Stimulated activated CD4-positive, alpha-beta T cell treated with anti-CD3 and anti-CD28 coated beads, Interleukin-2, amount 100 ng/mL, for 48 hours (primary cell): ENCODE data around the gene PDF.
A peak's percentile ranks its signal among the peaks of the same experiment; 100 is the strongest.

ENCODE experiments used
- DNase-seq, 2 donors: peaks; one replicate each; pipeline ENCODE4 v3.0.0-alpha.2; 2020

Gene PDF

DNA sequence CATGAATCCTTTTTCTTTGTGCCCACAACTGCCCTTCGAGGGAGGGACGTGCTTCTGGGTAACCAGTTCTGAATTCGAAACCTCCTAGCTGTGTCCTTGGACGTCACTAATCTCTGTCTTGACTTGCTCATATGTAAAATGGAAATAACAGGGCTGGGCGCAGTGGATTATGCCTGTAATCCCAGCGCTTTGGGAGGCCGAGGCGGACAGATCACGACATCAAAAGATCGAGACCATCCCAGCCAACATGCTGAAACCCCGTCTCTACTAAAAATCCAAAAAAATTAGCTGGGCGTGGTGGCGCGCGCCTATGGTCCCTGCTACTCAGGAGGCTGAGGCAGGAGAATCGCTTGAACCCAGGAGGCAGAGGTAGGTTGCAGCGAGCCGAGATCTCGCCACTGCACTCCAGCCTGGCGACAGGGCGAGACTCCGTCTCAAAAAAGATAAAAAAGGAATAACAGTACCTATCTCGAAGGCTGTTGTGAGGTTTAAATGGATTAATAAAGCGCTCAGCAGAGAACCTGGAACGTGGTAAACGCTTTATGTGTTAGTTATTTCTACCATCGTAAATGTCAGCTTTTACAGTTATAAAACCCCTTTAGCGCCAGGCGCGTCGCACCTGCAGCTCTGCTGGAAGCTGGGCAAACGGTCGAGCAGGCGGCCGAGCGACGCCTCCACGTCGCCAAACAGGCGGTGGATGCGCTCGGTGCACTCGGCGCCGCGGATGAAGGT is 8.3 kb upstream of the PDF start:
- DNase-seq: peak in 1 of 2 donors; percentile 52

DNA sequence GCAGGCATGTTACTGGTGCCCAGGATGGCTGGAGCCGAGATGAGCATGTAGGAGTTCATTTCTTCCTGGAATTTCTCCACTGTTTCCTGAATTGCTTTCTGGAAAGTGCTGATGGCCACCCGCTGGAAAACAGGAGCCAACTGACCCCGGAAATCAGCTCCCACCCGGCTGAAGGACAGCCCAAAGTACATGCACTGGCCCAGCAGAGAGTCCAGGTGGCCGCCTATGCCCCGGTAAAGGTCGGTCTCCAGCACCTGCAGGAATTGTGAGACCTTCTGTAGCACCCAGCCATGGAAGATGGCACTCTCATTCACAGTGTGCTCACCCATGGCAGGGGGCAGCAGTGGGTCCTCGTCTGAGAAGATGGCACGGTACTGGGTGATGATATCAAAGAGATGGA is 4.3 kb upstream of the PDF start:
- DNase-seq: no peak

DNA sequence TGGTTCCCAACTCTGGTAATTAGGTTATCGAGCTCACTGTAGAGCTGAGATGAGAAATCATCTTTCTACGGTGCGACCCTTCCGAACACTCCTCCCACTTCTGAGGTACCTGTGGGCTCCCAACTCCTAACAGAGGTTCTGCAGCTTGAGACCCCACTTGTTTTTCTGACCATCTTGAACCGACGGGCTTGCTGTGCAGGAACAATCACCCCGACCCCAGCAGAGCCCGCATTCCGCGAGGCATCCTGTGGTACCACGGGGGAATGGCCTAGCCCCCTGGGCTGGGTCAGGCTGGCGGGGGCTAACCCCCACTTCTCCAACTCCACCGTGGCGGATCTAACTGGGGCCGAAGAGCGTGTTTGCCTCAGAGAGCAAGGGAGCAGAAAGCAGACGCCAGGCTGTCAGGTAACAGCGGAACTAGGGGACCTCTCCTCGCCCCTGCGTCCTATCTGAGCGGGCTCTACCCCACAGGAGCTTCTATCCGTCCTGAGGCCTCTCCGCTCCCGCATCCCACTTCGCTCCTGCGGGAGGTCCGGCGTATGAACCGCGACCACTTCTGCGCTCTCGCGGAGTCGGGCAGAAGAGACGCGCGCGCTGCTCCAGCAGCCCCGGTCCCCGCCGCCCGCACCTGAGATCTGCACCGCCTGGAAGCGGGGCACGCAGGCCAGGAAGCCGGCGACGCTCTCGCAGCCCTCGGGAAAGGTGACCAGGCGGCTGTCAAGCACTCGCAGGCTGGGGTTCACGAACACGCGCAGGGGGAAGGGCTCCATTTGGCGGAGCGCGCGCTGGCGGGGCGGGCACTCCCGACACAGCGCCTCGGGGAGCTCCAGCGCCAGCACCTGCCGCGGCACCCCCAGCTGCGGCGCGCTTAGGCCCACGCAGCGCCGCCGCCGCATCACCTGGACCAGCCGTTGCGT is 761 bp downstream of the PDF start:
- DNase-seq: peak in 1 of 2 donors; percentile 41

DNA sequence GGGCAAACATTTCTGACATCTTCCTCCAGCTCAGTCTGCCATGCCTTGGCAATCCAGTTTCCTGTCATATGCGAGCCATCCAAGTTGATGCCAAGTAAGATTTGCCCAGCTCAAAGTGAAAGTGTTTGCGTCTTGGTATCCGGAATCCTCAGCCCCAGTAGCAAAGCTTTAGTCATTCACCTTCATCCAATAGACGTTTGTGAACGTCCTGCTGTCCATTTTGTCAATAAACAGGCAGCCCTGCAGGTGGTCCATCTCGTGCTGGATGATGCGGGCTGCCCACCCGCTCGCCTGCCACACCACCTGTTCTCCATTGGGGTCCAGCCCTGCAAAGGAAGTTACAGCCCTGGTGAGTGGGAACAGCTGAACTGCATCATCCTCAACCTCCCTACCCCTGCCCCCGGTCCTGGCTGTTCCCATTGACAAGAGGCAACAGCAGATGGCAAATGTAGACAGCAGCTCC is 1.5 kb downstream of the PDF start:
- no peak for DNase-seq

DNA sequence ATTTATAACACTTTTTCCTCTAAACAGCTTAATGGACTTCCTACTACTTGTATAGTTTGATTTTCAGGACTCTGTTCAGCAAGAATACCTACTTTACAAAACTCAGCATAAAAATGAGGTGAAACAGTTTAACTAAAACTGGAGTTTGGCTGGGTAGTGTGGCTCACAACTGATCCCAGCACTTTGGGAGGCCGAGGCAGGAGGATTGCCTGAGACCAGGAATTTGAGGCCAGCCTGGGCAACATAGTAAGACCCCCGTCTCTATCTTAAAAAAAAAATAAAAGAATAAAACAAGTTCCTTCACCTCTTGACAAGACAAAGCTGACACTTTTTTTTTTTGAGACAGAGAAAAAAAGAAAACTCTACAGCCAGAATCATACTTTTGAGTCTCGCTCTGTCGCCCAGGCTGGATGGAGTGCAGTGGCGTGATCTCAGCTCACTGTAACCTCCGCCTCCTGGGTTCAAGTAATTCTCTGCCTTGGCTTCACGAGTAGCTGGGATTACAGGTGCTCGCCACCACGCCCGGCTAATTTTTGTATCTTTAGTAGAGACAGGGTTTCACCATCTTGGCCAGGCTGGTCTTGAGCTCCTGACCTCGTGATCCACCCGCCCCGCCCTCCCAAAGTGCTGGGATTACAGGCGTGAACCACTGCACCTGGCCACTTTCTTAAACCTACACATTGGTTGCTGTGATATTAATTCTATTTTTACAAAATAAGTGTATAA is 2.6 kb downstream of the PDF start:
- no peak for DNase-seq

DNA sequence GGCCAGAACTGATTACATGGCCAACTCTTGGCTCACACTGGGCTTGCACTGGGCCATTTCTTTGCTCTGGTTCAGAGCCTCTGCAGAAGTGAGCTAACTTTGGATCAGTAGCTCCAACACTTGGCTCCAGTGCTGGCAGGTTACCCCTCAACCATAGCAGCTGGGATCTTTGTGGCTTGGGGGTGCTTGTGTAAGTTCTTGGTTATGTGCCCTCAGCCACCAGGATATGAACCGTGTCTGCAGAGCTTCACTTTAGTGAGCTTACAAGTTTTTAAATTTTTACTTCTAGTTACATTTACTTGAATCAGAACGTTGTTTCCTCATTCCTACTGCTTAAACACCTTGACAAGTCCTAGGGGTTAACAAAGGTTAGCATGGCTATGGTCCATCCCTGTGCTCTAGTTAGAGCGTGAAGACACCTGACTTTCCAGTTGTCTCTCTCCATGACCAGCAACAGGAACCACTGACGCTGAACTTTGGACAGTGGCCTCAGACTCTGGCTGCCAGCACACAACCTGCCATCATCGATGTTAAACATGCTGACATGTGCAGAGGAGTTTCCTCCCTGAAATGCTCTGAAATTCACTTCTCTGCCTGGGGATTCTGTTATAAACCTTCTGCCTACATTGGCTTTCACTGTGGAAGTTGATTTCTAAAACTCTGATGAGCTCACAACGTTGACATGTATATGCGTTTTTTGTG is 4.1 kb downstream of the PDF start:
- DNase-seq: no peak

DNA sequence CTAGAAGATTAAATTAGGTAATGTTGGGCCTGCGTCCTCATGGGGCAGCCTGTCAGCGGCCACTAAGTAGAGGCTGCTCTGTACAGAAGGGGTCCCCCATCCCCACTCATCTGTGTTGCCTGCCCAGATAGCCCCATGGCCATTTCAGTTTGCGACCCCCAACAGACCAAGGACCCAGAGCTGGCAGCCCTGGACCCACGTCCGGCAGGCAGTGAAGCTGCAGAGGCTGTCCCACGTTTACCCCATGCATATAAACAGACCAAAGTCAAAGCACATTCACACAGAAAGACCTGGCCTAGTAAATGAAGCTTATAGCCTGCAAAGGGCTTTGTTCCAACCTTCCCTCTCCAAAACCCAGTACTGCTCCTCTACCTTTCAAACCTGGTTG is 4.6 kb downstream of the PDF start:
- no peak for DNase-seq

DNA sequence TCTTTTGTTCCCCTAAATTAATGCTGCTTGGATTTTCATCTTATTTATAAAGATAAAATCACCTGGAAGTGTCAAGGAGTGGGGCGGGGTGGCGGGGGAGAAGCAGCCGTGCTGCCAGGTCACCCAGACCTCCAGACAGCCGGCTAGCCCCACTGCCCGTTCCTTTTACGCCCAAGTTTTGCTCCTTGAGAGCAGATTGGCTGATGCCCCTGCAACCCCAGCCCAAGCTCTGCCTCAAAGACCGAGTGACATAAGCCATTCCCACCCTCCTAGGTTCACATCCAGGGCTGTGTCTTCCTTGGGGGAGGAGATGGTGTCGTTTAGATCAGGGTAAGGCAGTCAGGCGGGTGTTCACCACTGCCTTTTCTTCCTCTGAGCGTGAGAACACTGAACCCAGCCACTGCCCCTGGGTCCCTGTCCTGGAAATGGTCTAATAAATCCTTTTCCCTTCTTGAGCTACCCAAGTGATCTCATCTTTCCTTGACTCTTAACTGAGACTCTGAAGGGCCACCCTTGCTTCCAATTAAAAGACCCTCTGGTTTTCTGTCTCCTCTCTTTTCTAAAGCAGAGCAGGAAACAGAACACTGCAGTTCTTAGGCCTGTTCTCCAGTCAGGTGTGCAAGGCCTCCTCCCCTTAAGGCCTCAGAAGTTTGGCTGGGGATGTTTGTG is 5.7 kb downstream of the PDF start:
- DNase-seq: no peak

DNA sequence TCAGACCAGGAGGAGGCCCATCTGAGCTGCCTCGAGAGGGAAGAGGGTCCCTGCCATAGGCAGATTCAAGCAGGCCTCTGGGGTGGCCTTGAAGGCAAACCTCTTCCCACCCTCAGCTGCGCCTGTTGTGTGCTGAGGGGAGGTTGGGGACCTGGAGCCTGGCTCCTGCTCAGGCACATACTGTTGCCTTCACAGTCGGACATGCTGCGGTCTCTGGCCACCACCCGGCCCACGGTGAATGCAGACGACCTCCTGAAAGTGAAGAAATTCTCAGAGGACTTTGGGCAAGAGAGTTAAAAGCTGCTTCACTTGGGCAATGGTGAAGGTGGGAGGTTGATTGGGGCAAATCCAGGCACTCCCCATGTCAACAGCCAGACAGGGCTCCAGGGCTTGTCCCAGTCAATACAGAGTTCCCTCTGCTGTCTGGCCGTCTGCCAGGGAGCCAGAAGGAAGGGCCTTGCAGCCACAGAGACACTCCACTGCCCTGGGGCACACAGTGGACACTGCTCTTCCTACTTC is 6.3 kb downstream of the PDF start:
- DNase-seq: no peak

DNA sequence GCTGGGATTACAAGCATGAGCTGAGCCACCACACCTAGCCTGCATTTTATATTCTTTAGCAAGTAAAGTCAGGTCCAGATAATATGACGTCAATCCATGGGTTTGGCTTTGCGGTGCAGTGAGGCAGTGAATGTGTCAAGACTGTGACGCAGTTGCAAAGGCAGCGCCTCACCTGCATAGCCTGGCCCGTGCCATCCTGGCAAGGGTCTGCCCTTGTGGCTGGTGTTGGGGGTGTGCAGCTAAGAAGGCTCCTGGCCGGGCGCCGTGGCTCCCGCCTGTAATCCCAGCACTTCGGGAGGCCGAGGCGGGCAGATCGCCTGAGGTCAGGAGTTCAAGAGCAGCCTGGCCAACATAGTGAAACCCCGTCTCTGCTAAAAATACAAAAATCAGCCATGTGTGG is 7.0 kb downstream of the PDF start:
- DNase-seq: no peak

DNA sequence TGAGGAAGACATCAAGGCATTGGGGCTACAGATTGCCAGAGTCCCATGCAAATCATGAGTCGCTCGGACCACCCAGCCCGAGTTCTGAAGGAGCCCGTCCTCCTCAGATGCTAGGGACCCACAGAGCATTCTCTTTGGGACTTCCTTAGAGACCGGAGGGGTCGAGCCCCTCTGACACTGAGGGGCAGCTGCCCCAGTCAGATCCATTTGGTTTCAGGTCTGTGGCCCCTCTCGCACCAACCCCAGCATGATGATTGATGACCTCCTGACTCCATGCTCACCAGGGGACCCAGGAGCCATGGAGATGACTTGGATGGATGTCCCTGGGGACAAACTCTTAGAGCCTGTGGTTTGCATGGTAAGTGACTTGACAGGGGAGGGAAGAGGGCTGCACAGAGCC is 8.0 kb downstream of the PDF start:
- no peak for DNase-seq

DNA sequence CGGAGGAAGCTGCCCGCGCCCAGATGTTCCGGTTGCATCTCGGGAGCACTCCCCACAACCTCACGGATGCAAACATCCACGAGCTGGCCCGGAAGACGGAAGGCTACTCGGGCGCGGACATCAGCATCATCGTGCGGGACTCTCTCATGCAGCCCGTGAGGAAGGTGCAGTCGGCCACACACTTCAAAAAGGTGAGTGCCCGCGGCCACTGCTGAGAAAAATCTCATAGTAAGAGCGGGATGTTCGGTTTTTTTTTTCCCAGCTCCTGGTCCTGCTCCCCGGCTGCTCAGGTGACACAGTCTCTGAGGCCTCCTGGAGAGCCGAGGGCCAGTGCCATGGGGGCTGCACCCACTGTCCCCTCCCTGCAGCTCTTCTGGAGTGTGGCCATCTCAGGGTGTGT is 9.3 kb downstream of the PDF start:
- DNase-seq: no peak

DNA sequence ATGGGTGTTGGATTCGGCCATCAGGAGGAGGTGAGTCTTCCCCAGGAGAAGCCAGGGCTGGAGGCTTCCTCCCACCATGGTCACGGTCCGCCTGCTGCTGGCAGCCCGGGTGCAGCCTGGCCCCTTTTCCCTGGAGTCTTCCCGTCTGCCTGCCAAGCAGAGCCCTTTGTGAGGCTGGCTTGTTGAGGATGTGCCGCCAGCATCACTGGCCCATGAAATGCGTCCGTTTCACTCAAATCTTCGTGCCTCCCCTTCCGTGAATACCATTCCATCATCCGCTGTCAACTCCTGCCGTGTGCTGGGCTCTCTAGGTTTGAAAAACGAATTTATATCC is 9.7 kb downstream of the PDF start:
- DNase-seq: no peak

DNA sequence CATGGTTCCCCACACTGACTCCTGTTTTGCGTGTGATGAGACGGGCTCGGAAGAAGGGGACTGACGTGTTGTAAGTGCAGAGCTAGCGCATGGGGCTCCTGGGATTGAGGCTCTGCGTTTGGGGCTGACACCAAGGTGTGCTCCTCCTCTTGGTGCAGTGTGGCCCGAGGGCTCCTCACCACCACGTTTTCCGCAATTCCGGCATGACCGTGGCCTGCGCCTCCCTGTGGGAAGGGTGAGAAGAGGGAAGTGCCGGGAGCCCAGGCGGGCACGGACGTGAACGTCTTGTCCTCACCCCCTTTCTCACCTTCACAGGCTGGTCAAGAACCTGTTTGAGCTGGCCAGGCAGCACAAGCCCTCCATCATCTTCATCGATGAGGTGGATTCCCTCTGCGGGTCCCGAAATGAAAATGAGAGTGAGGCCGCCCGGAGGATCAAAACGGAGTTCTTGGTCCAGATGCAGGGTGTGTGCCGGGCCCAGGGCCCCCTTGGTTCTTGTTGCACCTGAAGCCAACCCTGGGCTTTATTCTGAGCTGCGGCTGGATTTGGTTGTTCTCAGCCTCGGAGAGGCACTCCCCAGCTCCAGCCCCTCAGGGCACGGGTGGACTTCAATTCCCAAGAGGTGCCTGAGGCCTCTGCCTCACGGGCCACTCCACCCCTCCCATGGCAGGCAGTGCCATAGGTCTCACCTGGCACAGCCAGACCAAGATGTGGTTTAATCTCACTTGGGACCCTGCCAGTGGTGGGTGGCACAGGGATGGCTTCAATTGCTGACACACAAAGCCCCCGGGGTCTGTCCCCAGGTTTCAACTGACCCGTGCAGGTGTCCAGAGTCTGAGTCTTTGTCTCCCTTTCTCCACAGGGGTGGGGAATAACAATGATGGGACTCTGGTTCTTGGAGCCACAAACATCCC is 10.3 kb downstream of the PDF start:
- DNase-seq: no peak

DNA sequence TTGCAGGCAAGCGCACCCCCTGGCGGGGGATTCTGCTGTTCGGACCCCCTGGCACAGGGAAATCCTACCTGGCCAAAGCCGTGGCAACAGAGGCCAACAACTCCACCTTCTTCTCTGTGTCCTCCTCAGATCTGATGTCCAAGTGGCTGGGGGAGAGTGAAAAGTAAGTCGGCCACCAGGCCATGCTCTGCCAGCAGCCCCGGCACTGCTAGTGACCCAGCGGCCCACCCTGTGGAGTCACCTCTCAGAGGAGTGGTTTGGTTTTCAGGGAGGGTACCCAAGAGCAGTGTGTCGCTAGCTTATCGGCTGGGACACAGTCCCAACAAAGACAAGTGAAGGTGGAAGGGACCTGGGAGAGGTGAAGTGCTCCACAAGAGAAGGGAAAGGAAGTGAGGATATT is 11.0 kb downstream of the PDF start:
- no peak for DNase-seq

DNA sequence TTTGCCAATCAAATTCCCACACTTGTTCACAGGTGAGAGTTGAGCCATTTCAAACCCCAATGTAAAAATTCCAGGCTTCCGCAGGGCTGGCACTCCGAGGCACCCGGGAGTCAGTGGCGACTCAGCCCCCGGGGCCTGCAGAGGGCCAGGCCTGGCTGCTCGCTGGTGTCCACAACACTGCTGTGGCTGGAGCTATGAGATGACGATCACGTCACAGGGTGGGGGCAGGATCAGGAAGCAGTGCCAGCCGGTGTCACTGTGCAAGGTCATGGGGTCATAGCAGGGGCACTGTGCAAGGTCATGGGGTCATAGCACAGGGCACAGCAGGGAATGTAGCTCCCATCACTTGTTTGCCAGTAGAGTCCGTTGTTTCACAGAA is 11.5 kb downstream of the PDF start:
- DNase-seq: no peak

DNA sequence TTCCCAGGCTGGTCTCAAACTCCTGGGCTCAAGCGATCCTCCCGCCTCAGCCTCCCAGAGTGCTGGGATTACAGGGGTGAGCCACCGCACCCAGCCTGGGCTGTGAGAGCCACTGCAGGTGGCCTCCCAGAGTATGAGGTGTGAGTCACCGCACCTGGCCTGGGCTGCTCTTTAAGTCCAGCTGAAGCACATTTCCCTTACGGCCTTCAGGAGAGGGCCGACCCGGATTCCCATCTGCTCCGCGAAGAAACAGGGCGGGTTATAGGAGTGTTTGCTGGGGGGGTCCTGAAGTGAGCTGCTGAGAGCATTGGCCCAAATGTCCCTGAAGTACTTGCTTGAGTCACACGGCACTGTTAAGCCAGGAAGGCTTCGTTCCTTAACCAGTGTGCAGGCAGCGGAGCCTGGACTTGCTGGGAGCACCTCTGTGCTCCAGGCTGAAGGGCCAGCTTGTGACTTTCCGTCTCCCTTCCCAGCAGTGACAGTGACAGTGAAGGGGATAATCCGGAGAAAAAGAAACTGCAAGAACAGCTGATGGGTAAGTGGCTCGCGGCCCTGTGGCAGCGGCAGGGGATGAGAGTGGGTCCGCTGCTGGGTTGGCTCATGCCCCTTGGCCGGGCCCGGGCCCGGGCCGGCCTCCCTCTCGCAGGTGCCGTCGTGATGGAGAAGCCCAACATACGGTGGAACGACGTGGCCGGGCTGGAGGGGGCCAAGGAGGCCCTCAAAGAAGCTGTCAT is 12.0 kb downstream of the PDF start:
- DNase-seq: no peak

DNA sequence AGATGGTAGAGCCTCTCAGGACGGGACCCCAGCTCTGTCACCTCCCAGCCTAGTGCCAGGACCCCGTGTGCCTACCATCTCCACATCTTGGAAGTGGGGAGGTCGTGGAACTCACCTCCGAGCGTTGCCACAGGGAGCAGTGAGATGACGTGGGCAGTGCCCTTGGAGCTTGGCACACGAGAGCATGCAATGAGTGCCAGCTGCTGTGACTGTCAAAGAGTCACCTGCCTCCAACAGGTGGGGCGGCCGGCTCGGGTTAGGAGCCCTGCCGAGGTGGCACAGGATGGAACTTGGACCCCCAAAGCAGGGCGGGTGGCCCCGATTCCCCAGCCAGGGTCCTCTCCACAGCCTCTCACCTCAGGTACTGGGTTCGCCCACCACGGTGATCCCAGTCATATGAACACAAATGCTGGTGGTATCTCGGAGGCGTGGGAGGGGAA is 13.8 kb downstream of the PDF start:
- DNase-seq: no peak

DNA sequence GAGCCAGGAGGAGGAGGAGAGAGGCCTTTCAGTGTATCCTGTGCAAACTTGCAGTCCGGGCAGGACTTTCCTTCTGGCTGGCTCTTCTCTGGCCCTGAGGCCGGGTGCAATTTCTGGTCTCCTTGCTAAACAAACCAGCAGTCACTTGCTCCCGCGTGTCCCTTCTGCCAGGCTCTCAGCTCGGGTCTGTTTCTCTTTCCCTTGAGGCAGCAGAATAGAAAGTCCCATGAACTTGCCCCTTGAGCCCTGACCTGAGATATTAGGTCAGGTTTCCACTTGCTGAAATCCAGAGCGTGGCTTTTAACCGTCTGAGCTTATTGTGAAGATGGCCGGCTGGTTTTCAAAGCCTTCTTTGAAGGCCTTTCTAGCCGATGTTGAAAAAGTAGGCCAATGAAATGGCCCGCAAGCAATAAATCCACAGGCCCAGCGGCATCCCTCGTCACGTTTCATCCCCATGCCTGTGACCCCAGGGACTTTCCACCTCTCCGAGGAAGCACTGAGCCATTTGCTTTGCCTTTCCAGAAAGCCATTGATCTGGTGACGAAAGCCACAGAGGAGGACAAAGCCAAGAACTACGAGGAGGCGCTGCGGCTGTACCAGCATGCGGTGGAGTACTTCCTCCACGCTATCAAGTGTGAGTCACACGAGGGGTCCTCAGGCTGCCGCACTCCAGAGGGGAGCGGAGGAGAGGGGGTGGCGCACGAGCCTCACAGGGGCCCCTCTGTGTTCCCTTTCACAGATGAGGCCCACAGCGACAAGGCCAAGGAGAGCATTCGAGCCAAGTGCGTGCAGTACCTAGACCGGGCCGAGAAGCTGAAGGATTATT is 14.7 kb downstream of the PDF start:
- DNase-seq: no peak
